GM12891 (cell line): Measurements from ENCODE around the gene CARS1.
A peak's percentile ranks its signal among the peaks of the same experiment; 100 is the strongest.

Source experiments
- DNase-seq: peaks from one replicate; pipeline ENCODE4 v3.0.0; 2011; ENCODE audit warnings: low spot score; ENCODE audit not compliant: insufficient read length
- FAIRE-seq: peaks from 2 replicates; lab custom pipeline; 2011; peaks lifted over from hg19 to GRCh38; lab: Jason Lieb, UNC
- PAX5 ChIP-seq: IDR thresholded peaks from 2 replicates; pipeline ENCODE4 v1.6.1; 2011; ENCODE audit warnings: low read length, moderate library complexity, mild to moderate bottlenecking; ENCODE audit not compliant: insufficient read depth, severe bottlenecking
- POLR2A ChIP-seq: IDR thresholded peaks from 2 replicates; pipeline ENCODE4 v1.6.1; 2011; ENCODE audit warnings: low read depth, low read length, control low read depth
- POLR2AphosphoS5 ChIP-seq: IDR thresholded peaks from 2 replicates; pipeline ENCODE4 v1.6.1; 2011; ENCODE audit warnings: low read depth, low read length, control low read depth
- POU2F2 ChIP-seq: IDR thresholded peaks from 2 replicates; pipeline ENCODE4 v1.6.1; 2011; ENCODE audit warnings: low read depth, mild to moderate bottlenecking, control low read depth, low read length, moderate library complexity
- SPI1 ChIP-seq: IDR thresholded peaks from 2 replicates; pipeline ENCODE4 v1.6.1; 2011; ENCODE audit warnings: low read depth, low read length, control low read depth
- TAF1 ChIP-seq: IDR thresholded peaks from 2 replicates; pipeline ENCODE4 v1.6.1; 2011; ENCODE audit warnings: low read depth, low read length, control low read depth

CARS1 gene

GRCh38 chr11:2982214-2982613 is 75.0 kb downstream of the CARS1 start:
- DNase-seq (no peak), FAIRE-seq (peak; percentile 5)
- TF ChIP-seq SPI1 = no peak
- no peak for TF ChIP-seq POU2F2
- no peak for TF ChIP-seq POLR2A
- TF ChIP-seq TAF1 = no peak
- TF ChIP-seq POLR2AphosphoS5 = no peak
- no peak for TF ChIP-seq PAX5

GRCh38 chr11:2981130-2981529 is 76.1 kb downstream of the CARS1 start:
- TF ChIP-seq PAX5 = no peak
- no peak for TF ChIP-seq POLR2A
- TF ChIP-seq POLR2AphosphoS5 = no peak
- TF ChIP-seq TAF1 = no peak
- no peak for TF ChIP-seq SPI1
- TF ChIP-seq POU2F2 = no peak
- no peak for DNase-seq
- FAIRE-seq = no peak

DNA sequence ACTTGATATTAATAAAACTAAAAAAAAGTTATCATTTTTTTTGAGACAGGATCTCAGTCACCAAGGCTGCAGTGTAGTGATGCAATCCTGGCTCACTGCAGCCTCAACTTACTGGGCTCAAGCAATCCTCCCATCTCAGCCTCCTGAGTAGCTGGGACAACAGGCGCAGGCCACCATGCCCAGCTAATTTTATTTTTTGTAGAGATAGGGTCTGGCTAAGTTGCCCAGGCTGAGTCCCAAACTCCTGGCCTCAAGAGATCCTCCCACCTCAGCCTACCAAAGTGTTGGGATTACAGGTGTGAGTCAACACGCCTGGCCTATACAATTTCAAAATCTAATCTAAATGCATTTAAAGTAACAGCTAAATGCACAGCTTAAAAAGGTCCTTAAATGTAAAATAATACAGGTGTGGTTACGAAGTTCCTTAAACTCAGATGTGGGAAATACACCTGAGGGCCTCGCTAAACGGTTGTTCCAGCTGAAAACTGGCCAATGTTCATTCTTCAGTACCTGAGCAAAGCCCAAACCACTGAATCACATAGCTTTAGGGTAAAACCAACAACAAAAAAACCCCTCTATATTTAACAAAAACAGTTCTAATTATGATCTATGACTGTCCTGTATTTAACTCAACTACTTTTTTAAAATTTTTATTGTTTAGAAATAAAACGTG is 76.9 kb downstream of the CARS1 start:
- FAIRE-seq = no peak
- DNase-seq = no peak

GRCh38 chr11:2977113-2977512 is 80.1 kb downstream of the CARS1 start:
- TF ChIP-seq POLR2A = no peak
- TF ChIP-seq POLR2AphosphoS5 = no peak
- TF ChIP-seq PAX5 = no peak
- no peak for TF ChIP-seq POU2F2
- no peak for TF ChIP-seq TAF1
- no peak for TF ChIP-seq SPI1
- FAIRE-seq = peak; percentile 35

More for the DNA sequence above, 76.9 kb downstream of the CARS1 start:
- TF ChIP-seq TAF1 (no peak), POU2F2 (no peak), PAX5 (no peak), SPI1 (no peak), POLR2A (no peak), POLR2AphosphoS5 (no peak)

GRCh38 chr11:2976294-2977063 is 80.7 kb downstream of the CARS1 start:
- TF ChIP-seq SPI1 (peak; percentile 26; the same call in 1 of the 2 replicates), POLR2A (no peak), POLR2AphosphoS5 (peak; percentile 40; the same call in 1 of the 2 replicates)
- no peak for DNase-seq

More at GRCh38 chr11:2977113-2977512, 80.1 kb downstream of the CARS1 start:
- no peak for DNase-seq

DNA sequence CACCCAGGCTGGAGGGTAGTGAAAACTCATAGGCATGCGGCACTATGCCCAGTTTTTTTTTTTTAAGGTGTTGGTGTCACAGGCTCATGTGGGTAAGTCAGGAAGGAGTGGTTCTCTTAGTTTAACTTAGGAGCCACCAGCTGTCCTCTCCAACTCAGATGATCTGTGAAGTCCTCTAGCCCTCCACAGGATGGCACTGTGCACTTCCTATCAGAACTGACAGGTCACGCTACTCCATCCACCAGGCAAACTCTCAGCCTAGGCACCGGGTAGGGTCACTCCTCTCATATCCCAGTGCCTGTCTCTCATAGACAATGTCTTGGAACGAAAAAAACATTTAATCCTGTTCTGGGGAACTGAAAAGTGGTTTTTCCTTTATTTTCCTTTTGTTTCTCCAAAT is 81.6 kb downstream of the CARS1 start:
- no peak for FAIRE-seq
- TF ChIP-seq TAF1 (no peak), POU2F2 (no peak), POLR2AphosphoS5 (no peak), SPI1 (no peak), PAX5 (no peak), POLR2A (no peak)
- no peak for DNase-seq

More at GRCh38 chr11:2976294-2977063, 80.7 kb downstream of the CARS1 start:
- FAIRE-seq = no peak

DNA sequence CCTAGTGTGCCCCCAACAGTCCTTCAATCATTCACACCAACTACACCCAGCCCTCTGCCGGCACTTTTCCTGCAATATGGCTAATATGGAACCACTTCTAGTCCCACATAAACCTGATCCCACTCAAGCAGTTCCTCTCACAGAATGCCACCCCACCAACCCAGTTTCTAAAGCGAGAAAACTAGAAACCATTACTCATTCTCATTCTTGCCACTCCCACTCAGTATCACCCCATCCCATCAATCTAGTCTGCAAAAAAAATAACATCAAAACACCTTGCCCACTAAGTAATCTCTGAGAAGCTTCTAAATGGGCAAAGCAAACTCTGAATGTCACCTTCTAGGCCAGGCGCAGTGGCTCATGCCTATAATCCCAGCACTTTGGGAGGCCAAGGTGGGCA is 83.0 kb downstream of the CARS1 start:
- TF ChIP-seq POU2F2 (no peak), POLR2AphosphoS5 (no peak), SPI1 (no peak), TAF1 (no peak), POLR2A (no peak), PAX5 (no peak)
- no peak for DNase-seq

GRCh38 chr11:2968341-2968900 is 88.8 kb downstream of the CARS1 start:
- TF ChIP-seq TAF1 (no peak), POU2F2 (no peak), POLR2AphosphoS5 (no peak), SPI1 (no peak), POLR2A (no peak)
- FAIRE-seq = no peak
- DNase-seq = no peak

More for the DNA sequence above, 83.0 kb downstream of the CARS1 start:
- no peak for FAIRE-seq

- FAIRE-seq (no peak), DNase-seq (no peak)
- no peak for TF ChIP-seq SPI1
- no peak for TF ChIP-seq PAX5
- TF ChIP-seq POU2F2 = no peak
- TF ChIP-seq TAF1 = no peak
- TF ChIP-seq POLR2AphosphoS5 = no peak
- TF ChIP-seq POLR2A = no peak
These were observed 92.4 kb downstream of the CARS1 start for GRCh38 chr11:2964782-2965181.

- TF ChIP-seq TAF1 = no peak
- no peak for TF ChIP-seq POLR2AphosphoS5
- no peak for TF ChIP-seq PAX5
- no peak for TF ChIP-seq POU2F2
- no peak for TF ChIP-seq SPI1
- no peak for TF ChIP-seq POLR2A
- DNase-seq = no peak
- no peak for FAIRE-seq
These were observed 93.5 kb downstream of the CARS1 start for GRCh38 chr11:2963761-2964160.
